OCI-LY1 (cell line): ENCODE data around the gene ATXN7.

Source experiments
- H2AFZ ChIP-seq: fragments of 200-600 bp; sonication (generic), shearing (Covaris generic); 2 replicates; pipeline ENCODE4 v1.6.0; 2014; ENCODE audit warnings: antibody characterized with exemption, mild to moderate bottlenecking, low read length
- H3F3A ChIP-seq: fragments of 200-600 bp; sonication (generic), shearing (Covaris generic); 2 replicates; pipeline ENCODE4 v1.6.0; 2014; ENCODE audit warnings: mild to moderate bottlenecking, antibody characterized with exemption, low read length, moderate library complexity; ENCODE audit not compliant: insufficient read depth
- H3K27ac ChIP-seq: fragments of 200-600 bp; sonication (generic); 2 replicates; pipeline ENCODE4 v1.5.1; 2014; ENCODE audit warnings: low read length, mixed run types, mild to moderate bottlenecking, low read depth; ENCODE audit not compliant: poor library complexity, severe bottlenecking
- H3K27me3 ChIP-seq: fragments of 200-600 bp; sonication (generic); 2 replicates; pipeline ENCODE4 v1.6.0; 2014; ENCODE audit warnings: antibody characterized with exemption, mild to moderate bottlenecking, low read length, moderate library complexity; ENCODE audit not compliant: insufficient read depth
- H3K36me3 ChIP-seq: fragments of 200-600 bp; sonication (generic); 2 replicates; pipeline ENCODE4 v1.6.1; 2014; ENCODE audit warnings: mild to moderate bottlenecking, antibody characterized with exemption, low read length, moderate library complexity, mixed read lengths; ENCODE audit not compliant: insufficient read depth
- H3K4me1 ChIP-seq: fragments of 200-600 bp; sonication (generic); 2 replicates; pipeline ENCODE4 v1.5.1; 2014; ENCODE audit warnings: mild to moderate bottlenecking, low read length, moderate library complexity; ENCODE audit not compliant: insufficient read depth, severe bottlenecking
- H3K4me2 ChIP-seq: fragments of 200-600 bp; sonication (generic), shearing (Covaris generic); 2 replicates; pipeline ENCODE4 v1.6.1; 2014; ENCODE audit warnings: low read length
- H3K4me3 ChIP-seq: fragments of 200-600 bp; sonication (generic); 2 replicates; pipeline ENCODE4 v1.5.1; 2014; ENCODE audit warnings: low read length, low read depth, mild to moderate bottlenecking, mixed read lengths; ENCODE audit not compliant: poor library complexity, severe bottlenecking
- H3K79me2 ChIP-seq: fragments of 200-600 bp; shearing (Covaris generic); 2 replicates; pipeline ENCODE4 v1.6.1; 2016; ENCODE audit warnings: mixed run types, low read length, mixed read lengths; ENCODE audit not compliant: insufficient read depth
- H3K9ac ChIP-seq: fragments of 200-600 bp; sonication (generic), shearing (Covaris generic); 2 replicates; pipeline ENCODE4 v1.6.1; 2014; ENCODE audit warnings: mild to moderate bottlenecking, low read length, mixed read lengths
- H3K9me2 ChIP-seq: fragments of 200-600 bp; sonication (generic), shearing (Covaris generic); 2 replicates; pipeline ENCODE4 v1.6.1; 2014; ENCODE audit warnings: low read depth, mild to moderate bottlenecking, low read length, mixed read lengths
- H3K9me3 ChIP-seq: fragments of 200-600 bp; shearing (Covaris generic); 2 replicates; pipeline ENCODE4 v1.6.1; 2014; ENCODE audit warnings: low read length, mixed read lengths
- H4K20me1 ChIP-seq: fragments of 200-600 bp; sonication (generic), shearing (Covaris generic); 2 replicates; pipeline ENCODE4 v1.6.0; 2016; ENCODE audit warnings: mild to moderate bottlenecking, low read length; ENCODE audit not compliant: insufficient read depth
- CTCF ChIP-seq: fragments of 200-600 bp; sonication (generic), shearing (Covaris generic); IDR thresholded peaks from 2 replicates; pipeline ENCODE4 v1.5.1; 2017; ENCODE audit warnings: mild to moderate bottlenecking, antibody characterized with exemption, low read length, moderate library complexity, mixed read lengths
- EZH2 ChIP-seq: fragments of 200-600 bp; sonication (generic), shearing (Covaris generic); IDR thresholded peaks from 2 replicates; pipeline ENCODE4 v1.8.0; 2017; ENCODE audit warnings: borderline replicate concordance, mixed run types, mild to moderate bottlenecking, antibody characterized with exemption, low read length, moderate library complexity, mixed read lengths

Gene ATXN7

DNA sequence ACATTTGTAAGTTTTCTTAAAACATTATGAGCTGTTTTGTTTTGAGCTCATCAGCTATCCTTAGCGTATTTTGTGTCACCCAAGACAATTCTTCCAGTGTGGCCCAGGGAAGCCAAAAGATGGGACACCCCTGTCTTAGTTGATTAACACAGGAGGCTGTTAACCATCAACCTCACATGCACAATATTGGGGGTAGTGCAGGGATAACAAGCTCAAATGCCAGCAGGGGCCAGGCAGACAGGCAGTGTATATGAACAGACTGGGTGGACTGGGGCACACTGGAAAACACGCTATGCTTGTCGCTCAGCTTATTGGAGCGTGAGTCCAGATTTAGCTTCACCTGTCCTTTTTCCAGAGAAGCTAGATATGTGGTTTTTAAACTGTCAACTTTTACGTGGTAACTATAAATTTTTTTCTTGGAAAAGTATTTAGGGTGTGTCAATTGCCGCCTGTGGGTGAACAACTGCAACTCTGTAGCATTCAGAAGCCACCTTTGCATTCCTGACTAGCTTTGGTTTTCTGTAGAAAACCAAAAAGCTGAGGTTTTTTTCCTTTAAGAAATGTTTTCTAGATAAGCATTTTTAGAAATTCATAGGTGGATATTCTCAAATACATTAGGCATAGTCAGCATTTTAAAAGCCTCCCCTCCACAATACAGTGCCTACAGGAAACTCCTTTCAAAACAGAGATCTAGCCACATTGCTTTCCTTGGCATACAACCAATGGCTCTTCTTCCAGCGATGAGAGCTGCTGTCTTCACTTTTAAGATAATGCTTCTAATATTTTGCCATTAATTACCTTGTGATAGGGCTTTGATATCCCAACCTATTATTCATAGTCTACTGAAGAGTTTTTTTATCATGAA lies 145.1 kb downstream of the ATXN7 start:
- Histone ChIP-seq H4K20me1 (no peaks in the 10 kb centered on the region), H3K9ac (no peak overlapping the region)

GRCh38 chr3:64009528-64009927 lies 145.9 kb downstream of the ATXN7 start:
- Histone ChIP-seq H3K4me2 (no peak overlapping the region), H3K9me2 (no peaks in the 10 kb centered on the region), H3K27ac (no peak overlapping the region), H3K4me3 (no peak overlapping the region), H3K9me3 (no peaks in the 10 kb centered on the region), H4K20me1 (no peaks in the 10 kb centered on the region), H2AFZ (no peak overlapping the region), H3K4me1 (no peaks in the 10 kb centered on the region), H3F3A (no peaks in the 10 kb centered on the region), H3K36me3 (peaks cover 100% of the 10 kb centered on the region), H3K9ac (no peak overlapping the region), H3K27me3 (no peaks in the 10 kb centered on the region), H3K79me2 (no peaks in the 10 kb centered on the region)
- TF ChIP-seq EZH2 (no peak), CTCF (no peak)

More for the DNA sequence above, 145.1 kb downstream of the ATXN7 start:
- Histone ChIP-seq H3K27ac (no peak overlapping the region), H3K79me2 (no peaks in the 10 kb centered on the region), H3K9me2 (no peaks in the 10 kb centered on the region), H3K9me3 (no peaks in the 10 kb centered on the region), H3K27me3 (no peaks in the 10 kb centered on the region), H3K4me3 (no peak overlapping the region), H2AFZ (no peak overlapping the region), H3K36me3 (peaks cover 100% of the 10 kb centered on the region), H3K4me1 (no peaks in the 10 kb centered on the region), H3K4me2 (no peak overlapping the region), H3F3A (no peaks in the 10 kb centered on the region)
- TF ChIP-seq CTCF (no peak), EZH2 (no peak)

DNA sequence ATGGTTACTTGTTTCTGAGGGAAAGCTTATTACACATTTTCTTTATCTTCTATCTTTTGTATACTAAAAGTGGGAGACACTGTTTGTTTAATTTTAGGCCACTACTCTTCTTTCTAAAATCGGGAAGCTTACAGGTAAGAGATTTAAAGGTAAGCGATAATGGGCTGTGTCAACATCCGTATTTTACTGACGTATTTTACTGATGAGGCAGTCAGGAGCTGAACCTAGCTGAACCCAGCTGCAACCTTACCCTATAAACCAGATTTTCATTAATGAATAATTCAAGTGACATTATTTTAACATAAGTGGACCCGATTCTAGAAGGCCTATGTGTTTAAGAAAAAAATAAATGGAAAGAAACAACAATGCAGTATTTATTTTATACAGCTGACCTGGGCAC lies 146.5 kb downstream of the ATXN7 start:
- H3F3A ChIP-seq = no peaks in the 10 kb centered on the region
- no peak overlapping the region for H2AFZ ChIP-seq
- H3K9me3 ChIP-seq = no peaks in the 10 kb centered on the region
- TF ChIP-seq EZH2 (no peak), CTCF (no peak)
- no peaks in the 10 kb centered on the region for H3K79me2 ChIP-seq
- no peak overlapping the region for H3K27ac ChIP-seq
- no peaks in the 10 kb centered on the region for H3K27me3 ChIP-seq
- H3K36me3 ChIP-seq = peaks cover 100% of the 10 kb centered on the region
- H4K20me1 ChIP-seq = no peaks in the 10 kb centered on the region
- no peak overlapping the region for H3K9ac ChIP-seq
- H3K4me1 ChIP-seq = no peaks in the 10 kb centered on the region
- H3K4me3 ChIP-seq = no peak overlapping the region
- no peaks in the 10 kb centered on the region for H3K9me2 ChIP-seq
- H3K4me2 ChIP-seq = no peak overlapping the region
